SK-N-MC (cell line): Measurements from ENCODE around the gene PCBP3.

Source experiments
- DNase-seq: peaks from one replicate; pipeline ENCODE4 v3.0.0-alpha.2; 2011; ENCODE audit warnings: low read depth, low spot score
- H3K27ac ChIP-seq: fragments of 200-600 bp; sonication (generic); 2 replicates; pipeline ENCODE4 v1.5.1; 2016; ENCODE audit warnings: mixed run types
- H3K36me3 ChIP-seq: fragments of 200-600 bp; sonication (generic); 2 replicates; pipeline ENCODE4 v1.6.1; 2017; ENCODE audit warnings: antibody characterized with exemption, low read length, mixed read lengths; ENCODE audit not compliant: insufficient read depth
- H3K4me3 ChIP-seq: fragments of 200-600 bp; sonication (generic); 2 replicates; pipeline ENCODE4 v1.5.1; 2016
- H3K9ac ChIP-seq: fragments of 200-600 bp; sonication (generic); 2 replicates; pipeline ENCODE4 v1.8.0; 2017; ENCODE audit warnings: mixed run types, mixed read lengths; ENCODE audit not compliant: insufficient read length
- H3K9me3 ChIP-seq: fragments of 200-600 bp; sonication (generic); 2 replicates; pipeline ENCODE4 v1.6.1; 2017; ENCODE audit warnings: low read depth, mild to moderate bottlenecking, antibody characterized with exemption, low read length, moderate library complexity, mixed read lengths
- EZH2 ChIP-seq: fragments of 200-600 bp; sonication (generic); IDR thresholded peaks from one replicate; pipeline ENCODE4 v1.6.1; 2017; ENCODE audit warnings: antibody characterized with exemption
- FOXP2 ChIP-seq: optimal IDR thresholded peaks from 2 replicates; pipeline ENCODE3; 2011; ENCODE audit warnings: mild to moderate bottlenecking, moderate library complexity; ENCODE audit not compliant: insufficient read depth; ENCODE audit errors: extremely low read length, control extremely low read depth
- POLR2AphosphoS5 ChIP-seq: IDR thresholded peaks from 2 replicates; pipeline ENCODE4 v1.6.1; 2012; ENCODE audit warnings: mild to moderate bottlenecking, low read depth, low read length, borderline replicate concordance

The PCBP3 gene

DNA sequence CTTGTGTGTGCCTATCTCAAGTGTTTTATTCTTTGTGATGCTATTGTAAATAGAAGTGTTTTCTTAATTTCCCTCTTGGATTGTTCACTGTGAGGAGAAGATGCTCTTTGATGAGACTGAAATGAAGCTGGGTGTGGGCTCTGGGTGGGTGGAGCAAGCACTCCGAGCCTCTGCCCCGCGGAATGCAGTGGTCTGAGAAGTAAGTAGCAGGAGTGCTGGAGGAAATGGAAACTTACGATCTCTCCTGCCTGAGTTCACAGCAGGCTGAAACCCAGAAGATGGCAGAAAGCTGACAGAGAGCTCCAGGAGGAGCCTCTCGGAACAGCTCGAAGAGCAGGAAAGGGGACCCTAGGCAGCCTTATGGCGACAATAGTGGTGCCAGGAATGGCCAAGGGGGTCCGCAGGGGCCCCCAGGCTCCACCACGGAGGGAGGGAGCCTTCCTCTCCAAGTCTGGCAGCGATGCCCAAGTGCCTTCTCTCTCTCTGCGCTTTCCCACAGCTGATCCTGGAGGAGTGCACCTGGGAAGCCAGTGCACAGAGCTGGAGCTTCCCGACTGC lies 211.2 kb downstream of the PCBP3 start:
- no peak for DNase-seq
- no peak overlapping the region for H3K9ac ChIP-seq
- H3K27ac ChIP-seq, result no peak overlapping the region
- no peaks in the 10 kb centered on the region for H3K9me3 ChIP-seq
- no peak for TF ChIP-seq POLR2AphosphoS5
- TF ChIP-seq EZH2, result no peak
- no peak for TF ChIP-seq FOXP2
- no peak overlapping the region for H3K4me3 ChIP-seq
- no peaks in the 10 kb centered on the region for H3K36me3 ChIP-seq

- TF ChIP-seq EZH2, result no peak
- TF ChIP-seq POLR2AphosphoS5, result no peak
- no peak for TF ChIP-seq FOXP2
- Histone ChIP-seq H3K9me3 (no peaks in the 10 kb centered on the region), H3K27ac (no peak overlapping the region), H3K36me3 (no peaks in the 10 kb centered on the region), H3K4me3 (no peak overlapping the region), H3K9ac (no peak overlapping the region)
- no peak for DNase-seq
Observed at GRCh38 chr21:45855248-45855811, 211.8 kb downstream of the PCBP3 start.

DNA sequence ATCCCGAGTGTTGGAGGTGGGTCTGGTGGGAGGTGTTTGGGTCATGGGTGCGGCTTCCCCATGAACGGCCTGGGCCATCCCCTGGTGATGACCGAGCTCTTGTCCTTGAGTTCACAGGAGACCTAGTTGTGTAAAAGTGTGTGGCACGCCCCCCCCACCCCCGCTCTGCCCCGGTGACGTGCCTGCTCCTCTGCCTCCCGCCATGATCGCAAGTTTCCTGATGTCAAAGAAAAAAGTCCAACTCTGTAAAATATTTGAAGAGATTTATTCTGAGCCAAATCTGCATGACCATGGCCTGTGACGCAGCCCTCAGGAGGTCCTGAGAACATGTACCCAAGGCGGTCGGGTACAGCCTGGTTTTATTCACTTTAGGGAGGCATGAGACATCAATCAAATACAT lies 212.9 kb downstream of the PCBP3 start:
- no peaks in the 10 kb centered on the region for H3K9me3 ChIP-seq
- TF ChIP-seq POLR2AphosphoS5 (no peak), EZH2 (no peak), FOXP2 (no peak)

DNA sequence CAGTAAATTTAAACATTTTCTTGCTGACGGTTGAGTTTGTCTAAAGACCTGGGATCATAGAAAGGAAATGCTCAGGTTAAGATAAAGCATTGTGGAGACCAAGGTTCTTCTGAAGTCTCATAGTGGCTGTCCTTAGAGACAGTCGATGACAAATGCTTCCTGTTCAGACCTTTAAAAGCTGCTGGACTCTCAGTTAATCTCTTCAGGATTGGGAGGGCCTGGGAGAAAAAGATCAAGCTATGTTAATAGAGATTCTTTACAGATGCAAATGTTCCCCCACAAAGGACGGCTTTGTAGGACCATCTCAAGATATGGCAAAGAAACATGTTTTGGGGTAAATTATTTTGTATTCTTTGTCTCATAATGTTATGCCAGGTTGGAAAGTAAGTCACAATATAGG lies 213.4 kb downstream of the PCBP3 start:
- Histone ChIP-seq H3K27ac (no peak overlapping the region), H3K9ac (no peak overlapping the region), H3K9me3 (no peaks in the 10 kb centered on the region), H3K36me3 (no peaks in the 10 kb centered on the region), H3K4me3 (no peak overlapping the region)
- TF ChIP-seq EZH2 (no peak), FOXP2 (no peak), POLR2AphosphoS5 (no peak)
- DNase-seq, result no peak

More for the DNA sequence above, 212.9 kb downstream of the PCBP3 start:
- no peak for DNase-seq
- H3K4me3 ChIP-seq, result no peak overlapping the region
- H3K36me3 ChIP-seq, result no peaks in the 10 kb centered on the region
- H3K9ac ChIP-seq, result no peak overlapping the region
- no peak overlapping the region for H3K27ac ChIP-seq

- DNase-seq, result no peak
Observed at GRCh38 chr21:45857761-45858160, 214.2 kb downstream of the PCBP3 start.

GRCh38 chr21:45858180-45858579 lies 214.7 kb downstream of the PCBP3 start:
- H3K9ac ChIP-seq, result no peak overlapping the region
- H3K4me3 ChIP-seq, result no peak overlapping the region
- H3K9me3 ChIP-seq, result no peaks in the 10 kb centered on the region
- H3K36me3 ChIP-seq, result no peaks in the 10 kb centered on the region
- no peak for TF ChIP-seq FOXP2
- TF ChIP-seq EZH2, result no peak
- TF ChIP-seq POLR2AphosphoS5, result no peak
- no peak overlapping the region for H3K27ac ChIP-seq
- DNase-seq, result no peak

More at GRCh38 chr21:45857761-45858160, 214.2 kb downstream of the PCBP3 start:
- Histone ChIP-seq H3K27ac (no peak overlapping the region), H3K9me3 (no peaks in the 10 kb centered on the region), H3K4me3 (no peak overlapping the region), H3K9ac (no peak overlapping the region), H3K36me3 (no peaks in the 10 kb centered on the region)
- TF ChIP-seq POLR2AphosphoS5, result no peak
- TF ChIP-seq FOXP2, result no peak
- TF ChIP-seq EZH2, result no peak

- H3K4me3 ChIP-seq, result no peak overlapping the region
- no peaks in the 10 kb centered on the region for H3K9me3 ChIP-seq
- DNase-seq, result no peak
- TF ChIP-seq POLR2AphosphoS5, result no peak
- TF ChIP-seq FOXP2, result no peak
- TF ChIP-seq EZH2, result no peak
- H3K36me3 ChIP-seq, result no peaks in the 10 kb centered on the region
- H3K27ac ChIP-seq, result no peak overlapping the region
- no peak overlapping the region for H3K9ac ChIP-seq
Observed at GRCh38 chr21:45859041-45859761, 215.7 kb downstream of the PCBP3 start.

DNA sequence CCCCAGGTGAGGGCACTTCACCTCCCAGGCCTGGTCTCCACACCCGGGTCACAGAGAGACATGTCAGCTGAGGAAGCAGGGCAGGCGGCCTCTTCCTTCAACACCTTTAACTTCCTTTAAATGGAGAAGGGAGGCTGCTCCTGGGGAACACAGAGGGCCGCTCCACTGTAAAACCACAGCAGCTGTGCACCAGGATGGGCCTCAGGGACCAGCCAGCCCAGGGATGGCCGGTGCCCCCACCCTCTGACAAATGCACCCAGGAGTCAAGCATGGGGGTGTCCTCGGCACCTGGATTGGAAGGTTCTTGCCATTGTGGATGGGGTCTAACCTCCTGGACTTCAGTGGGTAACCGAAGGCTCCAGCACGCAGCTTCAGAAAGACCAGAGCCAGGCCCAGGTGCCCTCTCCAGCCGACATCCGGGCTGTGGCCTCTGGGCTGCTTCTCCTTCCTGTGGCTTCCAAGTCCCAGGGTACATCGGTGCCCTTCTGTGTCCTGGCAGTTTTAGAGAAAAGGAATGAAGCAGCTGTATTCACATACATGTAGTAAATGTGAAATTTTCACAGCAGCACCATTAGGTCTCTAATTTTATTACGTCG lies 216.3 kb downstream of the PCBP3 start:
- no peak for DNase-seq
- H3K36me3 ChIP-seq, result no peaks in the 10 kb centered on the region
- H3K9ac ChIP-seq, result no peak overlapping the region
- no peak overlapping the region for H3K27ac ChIP-seq
- H3K9me3 ChIP-seq, result no peaks in the 10 kb centered on the region
- no peak overlapping the region for H3K4me3 ChIP-seq
- TF ChIP-seq POLR2AphosphoS5 (no peak), FOXP2 (no peak), EZH2 (no peak)
